Measurements from ENCODE around the gene KLHL29.

KLHL29 gene

GRCh38 chr2:23597687-23598086, 212.7 kb downstream of the KLHL29 start:
- DNase-seq, result no peak

- no peak for DNase-seq
Observed at GRCh38 chr2:23599006-23599405, 214.0 kb downstream of the KLHL29 start.

GRCh38 chr2:23599667-23600066, 214.7 kb downstream of the KLHL29 start:
- DNase-seq, result no peak

- DNase-seq, result no peak
Observed at GRCh38 chr2:23600346-23600745, 215.4 kb downstream of the KLHL29 start.

- no peak for DNase-seq
Observed at GRCh38 chr2:23601301-23601965, 216.5 kb downstream of the KLHL29 start.

- DNase-seq, result no peak
Observed at GRCh38 chr2:23602116-23602515, 217.1 kb downstream of the KLHL29 start.

GRCh38 chr2:23603156-23603555, 218.2 kb downstream of the KLHL29 start:
- DNase-seq, result no peak

- no peak for DNase-seq
Observed at GRCh38 chr2:23603581-23603980, 218.6 kb downstream of the KLHL29 start.

- DNase-seq, result no peak
Observed at GRCh38 chr2:23604731-23605130, 219.8 kb downstream of the KLHL29 start.

GRCh38 chr2:23605236-23605635, 220.3 kb downstream of the KLHL29 start:
- no peak for DNase-seq

GRCh38 chr2:23606196-23606595, 221.2 kb downstream of the KLHL29 start:
- no peak for DNase-seq

GRCh38 chr2:23606968-23607367, 222.0 kb downstream of the KLHL29 start:
- no peak for DNase-seq

GRCh38 chr2:23607925-23608324, 222.9 kb downstream of the KLHL29 start:
- no peak for DNase-seq

GRCh38 chr2:23609254-23609653, 224.3 kb downstream of the KLHL29 start:
- no peak for DNase-seq

- DNase-seq, result no peak
Observed at GRCh38 chr2:23611839-23612238, 226.9 kb downstream of the KLHL29 start.

GRCh38 chr2:23614701-23615100, 229.7 kb downstream of the KLHL29 start:
- DNase-seq, result no peak

GRCh38 chr2:23615216-23616020, 230.4 kb downstream of the KLHL29 start:
- DNase-seq, result no peak

GRCh38 chr2:23616630-23617029, 231.7 kb downstream of the KLHL29 start:
- DNase-seq, result no peak

- no peak for DNase-seq
Observed at GRCh38 chr2:23617167-23617810, 232.3 kb downstream of the KLHL29 start.

GRCh38 chr2:23617811-23618215, 232.8 kb downstream of the KLHL29 start:
- no peak for DNase-seq

- DNase-seq, result no peak
Observed at GRCh38 chr2:23618265-23618664, 233.3 kb downstream of the KLHL29 start.

GRCh38 chr2:23618794-23619530, 234.0 kb downstream of the KLHL29 start:
- no peak for DNase-seq

- DNase-seq, result no peak
Observed at GRCh38 chr2:23619941-23620340, 235.0 kb downstream of the KLHL29 start.

All from central memory CD4-positive, alpha-beta T cell (primary cell).